Stimulated activated CD4-positive, alpha-beta T cell treated with anti-CD3 and anti-CD28 coated beads, Interleukin-12 subunit alpha, Interleukin-12 subunit beta, amount 100 ng/mL, for 48 hours (primary cell): ENCODE data around the gene WTIP.
A peak's percentile ranks its signal among the peaks of the same experiment; 100 is the strongest.
"Not testable (repeated sequence)": the region's sequence is repeated elsewhere in the genome, so short reads cannot be mapped to it uniquely, and the experiment has no call there.

Source experiments
- DNase-seq, 3 donors: peaks; one replicate each; pipeline ENCODE4 v3.0.0-alpha.2; 2020; ENCODE audit warnings: low read depth in 2 of 3, low spot score in 1 of 3

Gene WTIP

GRCh38 chr19:34503531-34504272 is 22.1 kb downstream of the WTIP start:
- no peak for DNase-seq

- DNase-seq = no peak
These were observed 22.8 kb downstream of the WTIP start for GRCh38 chr19:34504273-34504808.

GRCh38 chr19:34504809-34505291 is 23.3 kb downstream of the WTIP start:
- DNase-seq = no peak

GRCh38 chr19:34505321-34506025 is 23.9 kb downstream of the WTIP start:
- DNase-seq = no peak

- DNase-seq = no peak
These were observed 24.4 kb downstream of the WTIP start for GRCh38 chr19:34506026-34506370.

- no peak for DNase-seq
These were observed 26.0 kb downstream of the WTIP start for GRCh38 chr19:34507414-34508067.

GRCh38 chr19:34508540-34508939 is 27.0 kb downstream of the WTIP start:
- DNase-seq = no peak

DNA sequence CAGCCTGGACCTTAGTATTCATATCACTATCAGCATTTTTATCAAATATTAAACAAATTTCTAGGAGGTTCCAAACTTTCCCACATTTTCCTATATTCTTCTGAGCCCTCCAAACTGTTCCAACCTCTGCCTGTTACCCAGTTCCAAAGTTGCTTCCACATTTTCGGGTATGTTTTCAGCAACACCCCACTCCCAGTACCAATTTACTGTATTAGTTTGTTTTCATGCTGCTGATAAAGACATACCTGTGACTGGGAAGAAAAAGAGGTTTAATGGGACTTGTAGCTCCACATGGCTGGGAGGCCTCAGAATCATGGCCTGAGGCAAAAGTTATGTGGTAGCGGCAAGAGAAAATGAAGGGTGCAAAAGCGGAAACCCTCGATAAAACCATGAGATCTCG is 29.3 kb downstream of the WTIP start:
- not testable (repeated sequence) for DNase-seq

DNA sequence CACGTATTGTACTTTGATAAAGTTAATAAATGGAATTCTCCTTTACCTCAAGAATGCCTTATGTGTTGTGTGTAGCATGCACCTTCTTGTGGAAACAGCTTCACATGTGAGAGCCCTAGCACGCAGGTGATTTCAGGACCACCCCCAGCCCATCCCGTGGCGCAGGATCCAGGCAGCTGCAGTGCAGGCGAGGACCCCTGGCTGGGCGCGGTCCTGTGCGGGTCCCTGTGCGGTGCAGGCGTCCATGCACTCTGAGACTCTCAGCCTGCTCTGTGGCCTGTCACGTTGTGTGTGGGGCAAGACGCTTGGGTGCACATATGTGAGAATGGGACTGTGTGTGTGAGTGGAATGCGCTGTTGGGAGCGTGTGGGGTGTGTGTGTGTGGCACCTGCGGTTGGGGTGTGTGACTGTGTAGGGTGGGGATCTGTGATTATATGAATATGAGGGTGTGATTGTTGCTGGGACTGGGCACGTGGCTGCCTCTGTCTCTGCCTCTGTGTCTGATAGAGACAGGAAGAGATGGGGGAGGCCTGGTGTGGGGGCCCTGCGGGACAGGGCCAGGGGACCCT is 30.8 kb downstream of the WTIP start:
- no peak for DNase-seq

DNA sequence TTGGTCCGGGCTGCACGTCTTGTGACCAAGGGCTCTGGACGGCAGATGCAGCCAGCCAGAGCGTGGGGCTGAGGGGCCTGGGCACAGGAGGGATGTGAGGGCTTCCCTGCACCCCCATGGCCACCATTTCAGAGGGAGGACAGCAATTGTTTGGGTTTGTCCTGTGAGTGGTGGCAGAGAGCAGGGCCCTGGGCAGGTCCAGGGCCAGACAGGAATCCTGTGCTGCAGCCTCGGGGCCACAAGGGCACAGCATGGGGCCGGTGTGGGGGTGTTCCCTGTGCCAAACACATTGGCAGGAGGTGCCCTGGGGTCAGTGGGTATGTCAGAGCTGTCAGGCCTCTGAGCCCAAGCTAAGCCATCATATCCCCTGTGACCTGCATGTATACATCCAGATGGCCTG is 32.2 kb downstream of the WTIP start:
- no peak for DNase-seq

GRCh38 chr19:34519602-34520001 is 38.0 kb downstream of the WTIP start:
- DNase-seq = no peak

DNA sequence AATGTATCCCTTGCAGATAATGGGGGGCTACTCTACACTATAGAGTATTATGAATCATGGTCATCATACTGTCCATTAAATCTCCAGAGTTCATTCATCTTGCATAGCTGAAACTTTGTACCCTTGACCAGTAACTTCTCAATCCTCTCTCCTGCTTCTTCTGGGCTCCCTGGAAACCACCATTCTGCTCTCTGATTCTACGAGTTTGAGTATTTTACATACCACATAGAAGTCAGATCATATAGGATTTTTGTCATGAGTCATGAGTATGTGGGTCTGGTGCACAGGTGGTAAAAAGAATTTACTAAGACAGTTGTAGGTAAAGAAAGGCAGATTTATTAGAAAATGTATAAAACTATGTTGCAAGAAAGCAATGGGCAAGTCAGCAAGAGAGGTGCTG is 41.9 kb downstream of the WTIP start:
- no peak for DNase-seq

DNA sequence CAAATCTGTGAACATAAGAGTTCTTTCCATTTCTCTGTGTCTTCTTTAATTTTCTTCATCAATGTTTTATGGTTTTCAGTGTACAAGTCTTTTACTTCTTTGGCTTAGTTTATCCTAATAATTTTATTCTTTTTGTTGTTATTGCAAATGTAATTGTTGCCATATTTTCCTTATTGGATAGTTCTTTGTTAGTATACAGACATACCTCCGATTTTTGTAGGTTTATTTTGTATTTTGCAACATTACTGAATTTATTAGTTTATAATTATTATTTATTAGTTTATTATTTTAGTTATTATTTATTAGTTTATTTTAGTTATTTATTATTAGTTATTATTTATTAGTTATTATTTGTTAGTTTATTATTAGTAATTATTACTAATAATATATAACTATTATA is 43.4 kb downstream of the WTIP start:
- no peak for DNase-seq

DNA sequence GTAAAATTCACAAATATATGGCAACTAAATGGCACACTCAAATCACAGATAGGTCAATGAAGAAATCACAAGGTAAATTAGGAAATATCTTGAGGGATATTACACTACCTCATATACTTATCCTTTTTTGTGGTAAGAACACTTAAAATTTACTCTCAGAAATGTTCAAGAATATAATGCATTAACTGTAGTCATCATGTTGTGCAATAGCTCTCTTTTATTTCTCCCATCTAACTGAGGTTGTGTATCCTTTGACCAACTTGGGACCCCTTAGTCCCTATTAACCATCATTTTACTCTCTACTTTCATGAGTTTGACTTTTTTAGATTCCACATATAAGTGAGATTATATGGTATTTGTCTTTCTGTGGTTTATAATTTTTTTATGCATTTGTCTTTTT is 52.6 kb downstream of the WTIP start:
- no peak for DNase-seq

GRCh38 chr19:34539396-34539795 is 57.8 kb downstream of the WTIP start:
- DNase-seq = no peak

GRCh38 chr19:34540811-34541557 is 59.4 kb downstream of the WTIP start:
- no peak for DNase-seq

DNA sequence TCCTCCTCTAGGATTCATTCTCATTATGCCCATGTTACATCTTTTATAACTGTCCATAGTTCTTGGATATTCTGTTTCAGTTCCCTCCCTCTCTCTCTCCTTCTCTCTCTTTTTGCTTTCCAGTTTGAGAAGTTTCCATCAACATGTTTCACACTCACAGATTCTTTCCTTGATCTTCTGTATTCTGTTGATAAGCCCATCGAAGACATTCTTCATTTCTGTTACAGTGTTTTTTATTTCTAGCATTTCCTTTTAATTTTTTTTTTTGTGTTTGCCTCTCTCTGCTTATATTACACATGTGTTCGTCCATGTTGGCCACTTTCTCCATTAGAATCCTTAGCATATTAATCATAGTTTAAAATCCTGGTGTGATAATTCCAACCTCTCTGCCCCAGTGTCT is 68.3 kb downstream of the WTIP start:
- DNase-seq = no peak

DNA sequence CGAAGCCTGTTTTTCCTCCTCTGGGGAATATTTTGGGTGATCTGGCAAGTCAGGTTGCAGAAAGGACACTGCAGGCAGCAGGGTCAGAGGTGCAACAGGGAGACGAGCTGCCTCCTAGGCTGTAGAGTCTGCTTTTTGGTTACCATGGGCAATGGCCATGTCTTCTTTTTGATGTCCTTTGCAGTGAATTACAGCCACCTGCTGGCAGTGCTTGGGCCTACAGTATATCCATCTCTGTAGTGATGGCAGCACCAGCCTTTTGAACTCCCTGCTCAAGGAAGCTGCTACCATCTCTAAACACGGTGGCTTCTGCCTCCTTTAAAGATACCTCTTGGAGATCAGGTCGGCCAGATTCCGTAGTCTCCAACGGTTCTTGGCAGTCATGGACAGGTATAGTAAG is 73.9 kb downstream of the WTIP start:
- DNase-seq = no peak

- peak in 2 of 3 donors; percentile 12 to 21 for DNase-seq
These were observed 74.9 kb downstream of the WTIP start for GRCh38 chr19:34556488-34556887.

DNA sequence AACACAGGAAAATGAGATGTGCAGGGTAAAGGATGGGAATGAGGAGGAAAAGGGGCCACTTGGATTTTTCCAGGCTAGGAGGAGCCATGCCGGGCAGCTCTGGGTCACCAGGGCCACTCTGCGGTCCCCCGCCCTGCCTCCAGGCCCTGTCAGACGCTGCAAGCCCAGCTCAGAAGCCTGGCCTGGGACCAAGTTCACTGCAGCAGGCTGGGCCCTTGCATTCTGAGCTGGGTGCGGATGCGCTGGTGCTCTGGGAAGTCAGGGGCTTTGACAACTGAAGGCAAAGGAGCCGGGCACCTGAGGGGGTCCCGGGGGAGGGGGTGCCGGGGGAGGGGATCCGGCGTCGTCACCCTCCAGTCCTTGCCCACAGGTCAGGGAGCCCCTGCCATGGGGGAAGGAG is 77.5 kb downstream of the WTIP start:
- DNase-seq = no peak

DNA sequence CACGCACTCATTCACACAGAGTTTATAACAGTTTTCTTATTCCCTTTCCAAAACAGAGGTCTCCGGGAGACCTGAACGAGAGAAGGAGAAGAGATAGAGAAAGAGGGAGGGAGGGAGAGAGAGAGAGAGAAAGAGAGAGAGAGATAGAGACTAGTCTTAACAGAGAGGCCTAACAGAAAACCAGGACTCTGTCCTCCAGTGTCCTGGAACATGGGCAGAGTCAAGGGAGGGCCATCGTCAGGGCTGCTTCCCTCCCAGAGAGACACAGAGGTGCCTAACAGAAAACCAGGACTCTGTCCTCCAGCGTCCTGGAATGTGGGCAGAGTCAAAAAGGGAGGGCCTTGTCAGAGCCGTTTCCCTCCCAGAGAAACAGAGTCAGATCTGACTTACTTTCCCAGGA is 78.7 kb downstream of the WTIP start:
- no peak for DNase-seq
